ENCODE measurements around the gene C2CD2. TPM values are rescaled to one million over a fixed set of nuclear protein-coding genes. Genes with fewer than 3 reads are reported as not detected.

The C2CD2 gene
- total RNA-seq, 1 donor from 2014 or later = 20.5 TPM

- no peak for DNase-seq (ENCODE audit: extremely low spot score, unreplicated experiment)
- H3K27me3 Mint-ChIP-seq = no peaks in the 10 kb centered on the region
- H3K4me3 Mint-ChIP-seq = no peak overlapping the region
- peaks cover 29% of the 10 kb centered on the region for H3K36me3 Mint-ChIP-seq
- TF ChIP-seq CTCF (conservative IDR thresholded peaks at IDR 0.05) = no peak
- H3K27ac Mint-ChIP-seq = no peak overlapping the region
- H3K9me3 Mint-ChIP-seq = no peaks in the 10 kb centered on the region
- peaks cover 21% of the 10 kb centered on the region for H3K4me1 Mint-ChIP-seq (ENCODE audit: unreplicated experiment)
Measured at GRCh38 chr21:41899426-41900202, 54.2 kb downstream of the C2CD2 start.

- peaks cover 26% of the 10 kb centered on the region for H3K36me3 Mint-ChIP-seq
- peaks cover 21% of the 10 kb centered on the region for H3K4me1 Mint-ChIP-seq (ENCODE audit: unreplicated experiment)
- no peak for DNase-seq (ENCODE audit: extremely low spot score, unreplicated experiment)
- H3K27ac Mint-ChIP-seq = no peak overlapping the region
- no peaks in the 10 kb centered on the region for H3K27me3 Mint-ChIP-seq
- no peaks in the 10 kb centered on the region for H3K9me3 Mint-ChIP-seq
- TF ChIP-seq CTCF (conservative IDR thresholded peaks at IDR 0.05) = no peak
- H3K4me3 Mint-ChIP-seq = no peak overlapping the region
Measured at GRCh38 chr21:41898998-41899397, 54.8 kb downstream of the C2CD2 start.

- H3K27ac Mint-ChIP-seq = no peak overlapping the region
- H3K9me3 Mint-ChIP-seq = no peaks in the 10 kb centered on the region
- peaks cover 21% of the 10 kb centered on the region for H3K4me1 Mint-ChIP-seq (ENCODE audit: unreplicated experiment)
- no peak for DNase-seq (ENCODE audit: extremely low spot score, unreplicated experiment)
- no peak for TF ChIP-seq CTCF (conservative IDR thresholded peaks at IDR 0.05)
- H3K4me3 Mint-ChIP-seq = no peak overlapping the region
- no peaks in the 10 kb centered on the region for H3K27me3 Mint-ChIP-seq
- H3K36me3 Mint-ChIP-seq = peaks cover 26% of the 10 kb centered on the region
Measured at GRCh38 chr21:41897700-41898099, 56.1 kb downstream of the C2CD2 start.

- no peaks in the 10 kb centered on the region for H3K9me3 Mint-ChIP-seq
- H3K27ac Mint-ChIP-seq = no peak overlapping the region
- peaks cover 24% of the 10 kb centered on the region for H3K36me3 Mint-ChIP-seq
- TF ChIP-seq CTCF (conservative IDR thresholded peaks at IDR 0.05) = no peak
- H3K27me3 Mint-ChIP-seq = no peaks in the 10 kb centered on the region
- H3K4me1 Mint-ChIP-seq (ENCODE audit: unreplicated experiment) = peaks cover 21% of the 10 kb centered on the region
- DNase-seq (ENCODE audit: extremely low spot score, unreplicated experiment) = no peak
- no peak overlapping the region for H3K4me3 Mint-ChIP-seq
Measured at GRCh38 chr21:41897047-41897669, 56.7 kb downstream of the C2CD2 start.

GRCh38 chr21:41895643-41896493, 58.0 kb downstream of the C2CD2 start:
- H3K36me3 Mint-ChIP-seq = peaks cover 15% of the 10 kb centered on the region
- no peak for DNase-seq (ENCODE audit: extremely low spot score, unreplicated experiment)
- H3K9me3 Mint-ChIP-seq = no peaks in the 10 kb centered on the region
- H3K27me3 Mint-ChIP-seq = no peaks in the 10 kb centered on the region
- no peak for TF ChIP-seq CTCF (conservative IDR thresholded peaks at IDR 0.05)
- H3K4me3 Mint-ChIP-seq = no peak overlapping the region
- no peak overlapping the region for H3K27ac Mint-ChIP-seq
- H3K4me1 Mint-ChIP-seq (ENCODE audit: unreplicated experiment) = peaks cover 21% of the 10 kb centered on the region

All from type B pancreatic cell (in vitro differentiated cells).